ENCODE measurements around the gene KIF21A.

DNA sequence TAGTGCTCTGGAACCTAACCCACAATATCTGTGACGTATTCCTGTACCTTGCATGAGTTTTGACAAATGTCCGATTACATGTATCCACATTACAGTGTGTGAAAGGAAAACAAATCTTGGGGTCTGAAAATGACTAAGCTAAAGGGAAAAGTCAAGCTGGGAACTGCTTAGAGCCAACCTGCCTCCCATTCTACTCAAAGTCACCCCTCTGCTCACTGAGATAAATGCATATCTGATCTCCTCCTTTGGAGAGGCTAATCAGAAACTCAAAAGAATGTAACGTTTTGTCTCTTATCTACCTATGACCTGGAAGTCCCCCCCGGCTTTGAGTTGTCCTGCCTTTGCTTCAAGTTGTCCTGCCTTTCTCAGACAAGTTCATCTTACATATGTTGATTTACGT, 34.0 kb upstream of the KIF21A start:
- TF ChIP-seq ELF4 (CRISPR knock-in tag; IDR thresholded peaks at IDR 0.05; ENCODE audit: borderline replicate concordance): no peak
- TF ChIP-seq HMGXB4 (CRISPR knock-in tag; IDR thresholded peaks at IDR 0.05; ENCODE audit: borderline replicate concordance in 1 of 2, low read depth in 1 of 2): no peak
- no peak for TF ChIP-seq KLF6 (CRISPR knock-in tag; IDR thresholded peaks at IDR 0.05)
- TF ChIP-seq, protein P1, sequence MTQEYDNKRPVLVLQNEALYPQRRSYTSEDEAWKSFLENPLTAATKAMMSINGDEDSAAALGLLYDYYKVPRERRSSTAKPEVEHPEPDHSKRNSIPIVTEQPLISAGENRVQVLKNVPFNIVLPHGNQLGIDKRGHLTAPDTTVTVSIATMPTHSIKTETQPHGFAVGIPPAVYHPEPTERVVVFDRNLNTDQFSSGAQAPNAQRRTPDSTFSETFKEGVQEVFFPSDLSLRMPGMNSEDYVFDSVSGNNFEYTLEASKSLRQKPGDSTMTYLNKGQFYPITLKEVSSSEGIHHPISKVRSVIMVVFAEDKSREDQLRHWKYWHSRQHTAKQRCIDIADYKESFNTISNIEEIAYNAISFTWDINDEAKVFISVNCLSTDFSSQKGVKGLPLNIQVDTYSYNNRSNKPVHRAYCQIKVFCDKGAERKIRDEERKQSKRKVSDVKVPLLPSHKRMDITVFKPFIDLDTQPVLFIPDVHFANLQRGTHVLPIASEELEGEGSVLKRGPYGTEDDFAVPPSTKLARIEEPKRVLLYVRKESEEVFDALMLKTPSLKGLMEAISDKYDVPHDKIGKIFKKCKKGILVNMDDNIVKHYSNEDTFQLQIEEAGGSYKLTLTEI (CRISPR knock-in tag; conservative IDR thresholded peaks at IDR 0.05): no peak
- no peak for TF ChIP-seq PRPF4 (IDR thresholded peaks at IDR 0.05; ENCODE audit: low read depth, low read length, poor library complexity, severe bottlenecking)
- TF ChIP-seq NCOA2 (CRISPR knock-in tag; IDR thresholded peaks at IDR 0.05): no peak
- TF ChIP-seq POLR2AphosphoS5 (IDR thresholded peaks at IDR 0.05; ENCODE audit: low read depth, low read length): no peak
- TF ChIP-seq NPAS2 (CRISPR knock-in tag; IDR thresholded peaks at IDR 0.05; ENCODE audit: borderline replicate concordance): no peak
